D721Med (cell line): ENCODE measurements around the gene VASP.
"Not testable (repeated sequence)": the region's sequence is repeated elsewhere in the genome, so short reads cannot be mapped to it uniquely, and the experiment has no call there.

Experiments
- DNase-seq: peaks from one replicate; pipeline ENCODE4 v3.0.0; 2011; ENCODE audit warnings: low spot score; ENCODE audit not compliant: insufficient read length
- FAIRE-seq: peaks from 2 replicates; lab custom pipeline; 2011; peaks lifted over from hg19 to GRCh38; lab: Jason Lieb, UNC
- CTCF ChIP-seq: IDR thresholded peaks from 2 replicates; pipeline ENCODE4 v1.5.1; 2012; ENCODE audit warnings: mild to moderate bottlenecking, control low read depth; ENCODE audit not compliant: insufficient read depth; ENCODE audit errors: missing control alignments

The VASP gene

GRCh38 chr19:45509692-45510015 lies 2.4 kb downstream of the VASP start:
- no peak for TF ChIP-seq CTCF
- DNase-seq: no peak
- FAIRE-seq: no peak

GRCh38 chr19:45510352-45510751 lies 3.1 kb downstream of the VASP start:
- not testable (repeated sequence) for FAIRE-seq, DNase-seq

- TF ChIP-seq CTCF: no peak
- no peak for DNase-seq
- FAIRE-seq: no peak
These were observed 3.8 kb downstream of the VASP start for GRCh38 chr19:45511074-45511473.

GRCh38 chr19:45512881-45513483 lies 5.7 kb downstream of the VASP start:
- TF ChIP-seq CTCF: no peak
- DNase-seq (no peak), FAIRE-seq (no peak)

- FAIRE-seq: no peak
- no peak for DNase-seq
- no peak for TF ChIP-seq CTCF
These were observed 7.2 kb downstream of the VASP start for GRCh38 chr19:45514376-45515051.

GRCh38 chr19:45515081-45515624 lies 7.9 kb downstream of the VASP start:
- TF ChIP-seq CTCF: no peak
- DNase-seq (no peak), FAIRE-seq (no peak)

- FAIRE-seq: no peak
- DNase-seq: no peak
- no peak for TF ChIP-seq CTCF
These were observed 8.6 kb downstream of the VASP start for GRCh38 chr19:45515807-45516401.
